Upper lobe of left lung (tissue), 4 donors: ENCODE data around the gene ZC3H12C.

Experiments used
- POLR2AphosphoS5 ChIP-seq, 2 donors: sonication (generic); formaldehyde crosslinking; IDR thresholded peaks; one replicate each; pipeline ENCODE4 v1.5.1; 2017; ENCODE audit warnings: antibody characterized with exemption in 2 of 2
- TF ChIP-seq, protein P1 (sequence below), 6 experiments: fragments of 450-650 bp in 4 of 6; fragments of 200-600 bp in 2 of 6; sonication (generic) in 2 of 6; IDR thresholded peaks; one replicate each; pipeline ENCODE4 v1.5.1; 2016 to 2019; ENCODE audit warnings: antibody characterized with exemption in 6 of 6

DNA sequence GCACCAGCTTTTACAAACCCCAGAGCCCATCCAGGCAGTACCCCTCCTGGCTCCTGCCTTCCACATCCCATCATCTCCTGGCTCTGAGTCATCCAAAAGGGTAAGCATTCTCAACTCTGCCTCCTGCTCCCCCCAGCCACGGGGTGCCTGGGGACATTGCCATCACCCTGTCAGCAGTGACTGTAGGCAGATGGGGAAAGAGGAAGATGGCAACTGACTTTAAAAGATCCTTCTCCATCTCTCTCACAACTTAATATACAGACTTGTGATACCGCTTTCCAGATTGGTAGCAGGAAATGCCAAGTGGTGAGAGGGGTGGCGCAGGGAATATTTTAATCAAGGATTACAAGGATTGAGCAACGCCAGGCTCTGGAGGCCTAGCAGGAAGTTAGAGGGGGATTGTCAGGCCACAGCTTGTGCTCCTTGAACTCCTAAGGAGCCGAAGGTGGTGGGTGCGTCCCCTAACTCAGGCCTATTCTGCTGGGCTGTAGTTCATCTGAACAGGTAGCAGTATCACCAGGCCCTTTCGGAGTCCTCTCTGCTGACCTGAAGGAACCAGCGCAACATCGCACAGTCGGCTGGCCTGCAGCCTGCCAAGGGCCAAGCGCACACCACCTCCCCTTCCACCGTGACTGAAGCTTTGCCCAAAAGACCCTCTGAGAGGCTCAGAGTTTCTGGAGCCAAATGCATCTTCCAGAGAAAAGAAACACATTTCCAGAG is 83.3 kb downstream of the ZC3H12C start:
- TF ChIP-seq, protein P1, sequence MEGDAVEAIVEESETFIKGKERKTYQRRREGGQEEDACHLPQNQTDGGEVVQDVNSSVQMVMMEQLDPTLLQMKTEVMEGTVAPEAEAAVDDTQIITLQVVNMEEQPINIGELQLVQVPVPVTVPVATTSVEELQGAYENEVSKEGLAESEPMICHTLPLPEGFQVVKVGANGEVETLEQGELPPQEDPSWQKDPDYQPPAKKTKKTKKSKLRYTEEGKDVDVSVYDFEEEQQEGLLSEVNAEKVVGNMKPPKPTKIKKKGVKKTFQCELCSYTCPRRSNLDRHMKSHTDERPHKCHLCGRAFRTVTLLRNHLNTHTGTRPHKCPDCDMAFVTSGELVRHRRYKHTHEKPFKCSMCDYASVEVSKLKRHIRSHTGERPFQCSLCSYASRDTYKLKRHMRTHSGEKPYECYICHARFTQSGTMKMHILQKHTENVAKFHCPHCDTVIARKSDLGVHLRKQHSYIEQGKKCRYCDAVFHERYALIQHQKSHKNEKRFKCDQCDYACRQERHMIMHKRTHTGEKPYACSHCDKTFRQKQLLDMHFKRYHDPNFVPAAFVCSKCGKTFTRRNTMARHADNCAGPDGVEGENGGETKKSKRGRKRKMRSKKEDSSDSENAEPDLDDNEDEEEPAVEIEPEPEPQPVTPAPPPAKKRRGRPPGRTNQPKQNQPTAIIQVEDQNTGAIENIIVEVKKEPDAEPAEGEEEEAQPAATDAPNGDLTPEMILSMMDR (IDR thresholded peaks at IDR 0.05) = no peak
- TF ChIP-seq POLR2AphosphoS5 (IDR thresholded peaks at IDR 0.05) = no peak
